HG03064 (cell line): ENCODE data around the gene AKIRIN1.
A peak's percentile ranks its signal among the peaks of the same experiment; 100 is the strongest.
"Not testable (repeated sequence)": the region's sequence is repeated elsewhere in the genome, so short reads cannot be mapped to it uniquely, and the experiment has no call there.

Experiments used
- ATAC-seq: cut with Tn5 transposase; IDR thresholded peaks from one replicate; pipeline ENCODE4 v1.9.1; 2021; ENCODE audit warnings: low read depth; ENCODE audit not compliant: unreplicated experiment

AKIRIN1 gene

GRCh38 chr1:38992412-38993111 lies 1.5 kb downstream of the AKIRIN1 start:
- no peak for ATAC-seq

- no peak for ATAC-seq
Measured at GRCh38 chr1:38994196-38994595, 3.1 kb downstream of the AKIRIN1 start.

- ATAC-seq = no peak
Measured at GRCh38 chr1:38997034-38997900, 6.2 kb downstream of the AKIRIN1 start.

- no peak for ATAC-seq
Measured at GRCh38 chr1:38997901-38998190, 6.8 kb downstream of the AKIRIN1 start.

GRCh38 chr1:39001516-39002421 lies 10.7 kb downstream of the AKIRIN1 start:
- ATAC-seq = no peak

GRCh38 chr1:39003281-39003680 lies 12.2 kb downstream of the AKIRIN1 start:
- ATAC-seq = no peak

GRCh38 chr1:39003794-39004193 lies 12.7 kb downstream of the AKIRIN1 start:
- no peak for ATAC-seq

- ATAC-seq = no peak
Measured at GRCh38 chr1:39006287-39006686, 15.2 kb downstream of the AKIRIN1 start.

- ATAC-seq = no peak
Measured at GRCh38 chr1:39006726-39007645, 15.9 kb downstream of the AKIRIN1 start.

GRCh38 chr1:39014956-39015355 lies 23.9 kb downstream of the AKIRIN1 start:
- not testable (repeated sequence) for ATAC-seq

GRCh38 chr1:39016604-39017171 lies 25.6 kb downstream of the AKIRIN1 start:
- ATAC-seq = no peak

- no peak for ATAC-seq
Measured at GRCh38 chr1:39017266-39017665, 26.2 kb downstream of the AKIRIN1 start.

- not testable (repeated sequence) for ATAC-seq
Measured at GRCh38 chr1:39020494-39020893, 29.4 kb downstream of the AKIRIN1 start.

GRCh38 chr1:39021426-39021825 lies 30.4 kb downstream of the AKIRIN1 start:
- ATAC-seq = no peak

- no peak for ATAC-seq
Measured at GRCh38 chr1:39023140-39023539, 32.1 kb downstream of the AKIRIN1 start.

- ATAC-seq = peak; percentile 85
Measured at GRCh38 chr1:39026051-39026865, 35.2 kb downstream of the AKIRIN1 start, which contains the start of gene NDUFS5. TSS of gene NDUFS5 (plus strand) at chr1:39026350. CDS start at chr1:39028725, 2,375 bp downstream.

GRCh38 chr1:39026866-39027507 lies 35.9 kb downstream of the AKIRIN1 start:
- ATAC-seq = no peak

GRCh38 chr1:39034114-39034654 lies 43.1 kb downstream of the AKIRIN1 start:
- ATAC-seq = no peak
